Astrocyte (in vitro differentiated cells and primary cell): ENCODE measurements around the gene ELF5. TPM values are rescaled to one million over a fixed set of nuclear protein-coding genes. Genes with fewer than 3 reads are reported as not detected.

Source experiments
- DNase-seq: peaks from one replicate; pipeline ENCODE4 v3.0.0-alpha.2; 2010; ENCODE audit warnings: low read depth
- FAIRE-seq: peaks from 2 replicates; lab custom pipeline; 2011; peaks lifted over from hg19 to GRCh38; lab: Jason Lieb, UNC
- H2AFZ ChIP-seq: 2 replicates; pipeline ENCODE4 v1.6.0; 2012; ENCODE audit warnings: low read depth, low read length, inconsistent platforms
- H3K27ac ChIP-seq: 2 replicates; pipeline ENCODE4 v1.5.1; 2011; ENCODE audit warnings: low read depth, low read length, inconsistent platforms
- H3K27me3 ChIP-seq: 2 replicates; pipeline ENCODE4 v1.6.0; 2011; ENCODE audit warnings: low read length, inconsistent platforms; ENCODE audit not compliant: insufficient read depth
- H3K36me3 ChIP-seq: 2 replicates; pipeline ENCODE4 v1.5.1; 2011; ENCODE audit warnings: low read length, inconsistent platforms; ENCODE audit not compliant: insufficient read depth
- H3K4me1 ChIP-seq: 2 replicates; pipeline ENCODE4 v1.5.1; 2011; ENCODE audit warnings: low read length, inconsistent platforms; ENCODE audit not compliant: insufficient read depth
- H3K4me2 ChIP-seq: 2 replicates; pipeline ENCODE4 v1.6.0; 2012; ENCODE audit warnings: low read length, inconsistent platforms
- H3K4me3 ChIP-seq: 2 replicates; pipeline ENCODE4 v1.5.1; 2011; ENCODE audit warnings: low read depth, mild to moderate bottlenecking, low read length, inconsistent platforms; ENCODE audit not compliant: insufficient read depth
- H3K79me2 ChIP-seq: 2 replicates; pipeline ENCODE4 v1.6.0; 2012; ENCODE audit warnings: mild to moderate bottlenecking, low read length, inconsistent platforms; ENCODE audit not compliant: insufficient read depth
- H3K9ac ChIP-seq: 2 replicates; pipeline ENCODE4 v1.6.0; 2012; ENCODE audit warnings: mild to moderate bottlenecking, low read length, inconsistent platforms
- H3K9me3 ChIP-seq: 2 replicates; pipeline ENCODE4 v1.5.1; 2012; ENCODE audit warnings: low read depth, mild to moderate bottlenecking, low read length, inconsistent platforms; ENCODE audit not compliant: insufficient read depth
- H4K20me1 ChIP-seq: 2 replicates; pipeline ENCODE4 v1.6.0; 2012; ENCODE audit warnings: low read length, inconsistent platforms; ENCODE audit not compliant: insufficient read depth
- H3K27ac Mint-ChIP-seq: one replicate; pipeline ENCODE4 v1.8.0; 2021; ENCODE audit warnings: mild to moderate bottlenecking, mixed read lengths; ENCODE audit not compliant: unreplicated experiment
- H3K27me3 Mint-ChIP-seq: one replicate; pipeline ENCODE4 v1.8.0; 2021; ENCODE audit warnings: low read depth, mixed read lengths; ENCODE audit not compliant: unreplicated experiment
- H3K36me3 Mint-ChIP-seq: one replicate; pipeline ENCODE4 v1.8.0; 2021; ENCODE audit warnings: low read depth, mixed read lengths; ENCODE audit not compliant: unreplicated experiment
- H3K4me1 Mint-ChIP-seq: one replicate; pipeline ENCODE4 v1.8.0; 2021; ENCODE audit warnings: low read depth, mixed read lengths; ENCODE audit not compliant: unreplicated experiment
- H3K4me3 Mint-ChIP-seq: one replicate; pipeline ENCODE4 v1.8.0; 2021; ENCODE audit warnings: mild to moderate bottlenecking, moderate library complexity, mixed read lengths; ENCODE audit not compliant: unreplicated experiment
- H3K9me3 Mint-ChIP-seq: one replicate; pipeline ENCODE4 v1.8.0; 2021; ENCODE audit warnings: mild to moderate bottlenecking, mixed read lengths; ENCODE audit not compliant: unreplicated experiment
- EZH2 ChIP-seq: IDR thresholded peaks from 2 replicates; pipeline ENCODE4 v1.6.1; 2012; ENCODE audit warnings: mild to moderate bottlenecking, low read length, inconsistent platforms; ENCODE audit not compliant: insufficient read depth
- total RNA-seq: library from RNA; stranded (reverse); gene quantifications from 2 replicates; pipeline ENCODE4 v1.2.1, GENCODE V29; 2021
- TF ChIP-seq, protein P1 (sequence below): IDR thresholded peaks from 2 replicates; pipeline ENCODE4 v1.5.1; 2011; ENCODE audit warnings: low read depth, mild to moderate bottlenecking, inconsistent platforms, low read length, moderate library complexity; ENCODE audit not compliant: insufficient read depth

ELF5 gene
- total RNA-seq, 1 donor from 2014 or later: not detected

- no peak overlapping the region for H3K4me2 ChIP-seq
- FAIRE-seq (no peak), DNase-seq (no peak)
- no peak overlapping the region for H3K9ac ChIP-seq
- no peaks in the 10 kb centered on the region for H3K4me1 ChIP-seq
- H3K36me3 ChIP-seq: no peaks in the 10 kb centered on the region
- Mint-ChIP-seq H3K4me3 (no peak overlapping the region), H3K27me3 (peaks cover 24% of the 10 kb centered on the region), H3K9me3 (no peaks in the 10 kb centered on the region), H3K4me1 (peaks cover 3% of the 10 kb centered on the region), H3K36me3 (no peaks in the 10 kb centered on the region), H3K27ac (no peak overlapping the region)
- no peaks in the 10 kb centered on the region for H3K79me2 ChIP-seq
- no peak overlapping the region for H3K27ac ChIP-seq
- TF ChIP-seq, protein P1, sequence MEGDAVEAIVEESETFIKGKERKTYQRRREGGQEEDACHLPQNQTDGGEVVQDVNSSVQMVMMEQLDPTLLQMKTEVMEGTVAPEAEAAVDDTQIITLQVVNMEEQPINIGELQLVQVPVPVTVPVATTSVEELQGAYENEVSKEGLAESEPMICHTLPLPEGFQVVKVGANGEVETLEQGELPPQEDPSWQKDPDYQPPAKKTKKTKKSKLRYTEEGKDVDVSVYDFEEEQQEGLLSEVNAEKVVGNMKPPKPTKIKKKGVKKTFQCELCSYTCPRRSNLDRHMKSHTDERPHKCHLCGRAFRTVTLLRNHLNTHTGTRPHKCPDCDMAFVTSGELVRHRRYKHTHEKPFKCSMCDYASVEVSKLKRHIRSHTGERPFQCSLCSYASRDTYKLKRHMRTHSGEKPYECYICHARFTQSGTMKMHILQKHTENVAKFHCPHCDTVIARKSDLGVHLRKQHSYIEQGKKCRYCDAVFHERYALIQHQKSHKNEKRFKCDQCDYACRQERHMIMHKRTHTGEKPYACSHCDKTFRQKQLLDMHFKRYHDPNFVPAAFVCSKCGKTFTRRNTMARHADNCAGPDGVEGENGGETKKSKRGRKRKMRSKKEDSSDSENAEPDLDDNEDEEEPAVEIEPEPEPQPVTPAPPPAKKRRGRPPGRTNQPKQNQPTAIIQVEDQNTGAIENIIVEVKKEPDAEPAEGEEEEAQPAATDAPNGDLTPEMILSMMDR: no peak
- no peak for TF ChIP-seq EZH2
- no peaks in the 10 kb centered on the region for H3K9me3 ChIP-seq
- H3K4me3 ChIP-seq: no peak overlapping the region
- H2AFZ ChIP-seq: no peak overlapping the region
- no peaks in the 10 kb centered on the region for H3K27me3 ChIP-seq
- H4K20me1 ChIP-seq: no peaks in the 10 kb centered on the region
Observed at GRCh38 chr11:34487430-34487829, 26.2 kb downstream of the ELF5 start.

GRCh38 chr11:34483106-34483874 lies 30.3 kb downstream of the ELF5 start:
- Histone ChIP-seq H3K4me3 (no peak overlapping the region), H4K20me1 (no peaks in the 10 kb centered on the region), H3K9ac (no peak overlapping the region), H3K79me2 (no peaks in the 10 kb centered on the region), H3K27me3 (peaks cover 5% of the 10 kb centered on the region), H3K36me3 (no peaks in the 10 kb centered on the region), H3K9me3 (no peaks in the 10 kb centered on the region), H3K4me2 (no peak overlapping the region), H2AFZ (no peak overlapping the region), H3K4me1 (no peaks in the 10 kb centered on the region), H3K27ac (no peak overlapping the region)
- peaks cover 11% of the 10 kb centered on the region for H3K27me3 Mint-ChIP-seq
- H3K36me3 Mint-ChIP-seq: no peaks in the 10 kb centered on the region
- TF ChIP-seq EZH2: no peak
- TF ChIP-seq, protein P1: no peak
- H3K9me3 Mint-ChIP-seq: no peaks in the 10 kb centered on the region
- no peak overlapping the region for H3K27ac Mint-ChIP-seq
- FAIRE-seq: no peak
- no peak for DNase-seq
- peaks cover 12% of the 10 kb centered on the region for H3K4me1 Mint-ChIP-seq
- no peak overlapping the region for H3K4me3 Mint-ChIP-seq

DNA sequence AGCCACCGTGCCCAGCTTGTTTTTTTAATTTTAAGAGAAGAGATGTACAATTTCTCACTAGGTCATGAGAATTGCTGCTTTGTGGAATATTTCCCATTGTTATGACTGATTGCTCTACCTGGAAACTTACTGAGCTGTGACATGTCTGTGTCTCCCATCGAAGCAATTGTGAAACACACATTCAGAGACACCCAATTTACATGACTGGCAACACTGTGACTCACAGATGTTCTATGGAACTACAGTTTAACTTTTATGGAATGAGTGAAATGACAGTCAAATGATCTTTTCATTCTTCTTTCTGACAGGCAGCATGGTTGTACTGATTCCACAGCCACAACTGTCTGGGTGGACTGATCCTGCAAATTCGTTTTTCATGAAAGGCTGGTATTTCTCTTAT lies 32.3 kb downstream of the ELF5 start:
- H3K9me3 Mint-ChIP-seq: no peaks in the 10 kb centered on the region
- no peaks in the 10 kb centered on the region for H3K9me3 ChIP-seq

More for the DNA sequence above, 32.3 kb downstream of the ELF5 start:
- TF ChIP-seq, protein P1: no peak
- no peak for TF ChIP-seq EZH2
- no peaks in the 10 kb centered on the region for H4K20me1 ChIP-seq
- Mint-ChIP-seq H3K4me1 (peaks cover 12% of the 10 kb centered on the region), H3K27me3 (peaks cover 12% of the 10 kb centered on the region), H3K4me3 (no peak overlapping the region), H3K36me3 (no peaks in the 10 kb centered on the region), H3K27ac (no peak overlapping the region)
- no peak overlapping the region for H3K4me2 ChIP-seq
- FAIRE-seq (no peak), DNase-seq (no peak)
- no peak overlapping the region for H3K9ac ChIP-seq
- H3K27me3 ChIP-seq: peaks cover 5% of the 10 kb centered on the region
- no peak overlapping the region for H3K4me3 ChIP-seq
- H3K36me3 ChIP-seq: no peaks in the 10 kb centered on the region
- no peak overlapping the region for H3K27ac ChIP-seq
- no peaks in the 10 kb centered on the region for H3K79me2 ChIP-seq
- no peak overlapping the region for H2AFZ ChIP-seq
- H3K4me1 ChIP-seq: no peaks in the 10 kb centered on the region
